HG02642 (cell line): ENCODE results near the gene TEAD3.
"Not testable (repeated sequence)": the region's sequence is repeated elsewhere in the genome, so short reads cannot be mapped to it uniquely, and the experiment has no call there.

Experiments
- ATAC-seq: cut with Tn5 transposase; IDR thresholded peaks from one replicate; pipeline ENCODE4 v1.9.1; 2021; ENCODE audit warnings: mild to moderate bottlenecking; ENCODE audit not compliant: unreplicated experiment, poor library complexity

The TEAD3 gene

GRCh38 chr6:35496841-35497570, at the start of gene TEAD3:
TEAD3 (minus strand) TSS chr6:35497079.
- ATAC-seq, result peak; percentile 37

- ATAC-seq, result no peak
Measured at GRCh38 chr6:35544769-35545361, 48.0 kb upstream of the TEAD3 start.

DNA sequence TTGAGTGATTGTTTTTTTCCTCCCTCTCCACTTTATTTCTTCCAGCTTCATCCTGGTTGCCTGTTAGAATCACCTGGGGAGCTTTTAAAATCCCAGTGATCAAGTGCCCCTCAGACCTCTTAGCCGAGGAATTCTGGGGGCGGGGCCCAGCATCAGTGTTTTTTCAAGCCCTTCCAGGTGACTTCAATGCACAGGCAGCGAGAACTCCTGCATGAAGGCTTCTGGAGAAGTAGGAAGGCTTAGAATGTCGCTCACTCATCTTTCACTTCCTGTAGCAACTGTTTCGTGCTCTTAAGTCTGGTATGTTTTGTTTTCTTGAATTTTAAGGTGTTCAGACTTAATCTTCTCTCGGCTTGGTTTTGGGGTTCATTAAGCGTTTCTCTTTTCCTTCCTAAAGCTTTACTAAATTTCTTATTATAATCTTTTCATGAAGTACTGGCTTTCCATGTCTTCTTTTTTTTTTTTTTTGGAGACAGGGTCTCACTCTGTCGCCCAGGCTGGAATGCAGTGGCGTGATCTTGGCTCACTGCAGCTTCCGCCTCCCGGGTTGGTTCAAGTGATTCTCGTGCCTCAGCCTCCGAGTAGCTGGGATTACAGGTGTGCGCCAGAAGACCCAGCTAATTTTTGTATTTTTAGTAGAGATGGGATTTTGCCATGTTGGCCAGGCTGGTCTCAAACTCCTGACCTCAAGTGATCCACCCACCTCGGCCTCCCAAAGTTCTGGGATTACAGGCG, 46.7 kb upstream of the TEAD3 start:
- no peak for ATAC-seq

DNA sequence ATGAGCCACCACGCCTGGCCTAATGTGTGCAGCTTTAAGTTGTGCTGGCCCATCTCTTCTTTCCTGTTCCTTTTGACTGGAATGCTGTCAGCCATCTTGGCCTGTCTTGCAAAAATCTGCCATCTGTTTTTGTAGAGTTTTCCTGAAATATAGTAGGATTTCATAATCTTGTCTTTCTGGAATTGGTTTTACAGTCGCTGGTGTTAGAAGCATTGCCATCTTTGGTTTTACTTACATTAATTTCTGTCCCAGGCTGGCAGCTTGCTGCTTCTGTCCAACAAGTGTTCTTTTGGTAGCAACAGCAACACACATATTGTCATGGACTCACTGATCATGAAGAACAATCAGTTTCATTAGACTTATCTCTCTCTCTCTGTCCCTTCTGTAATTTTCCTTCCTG, 45.0 kb upstream of the TEAD3 start:
- no peak for ATAC-seq

- ATAC-seq, result no peak
Measured at GRCh38 chr6:35539223-35539622, 42.3 kb upstream of the TEAD3 start.

GRCh38 chr6:35535847-35536246, 39.0 kb upstream of the TEAD3 start:
- not testable (repeated sequence) for ATAC-seq

- ATAC-seq, result no peak
Measured at GRCh38 chr6:35534407-35535170, 37.7 kb upstream of the TEAD3 start.

- ATAC-seq, result no peak
Measured at GRCh38 chr6:35533981-35534380, 37.1 kb upstream of the TEAD3 start.

GRCh38 chr6:35532126-35532525, 35.2 kb upstream of the TEAD3 start:
- ATAC-seq, result no peak

GRCh38 chr6:35524380-35525020, 27.6 kb upstream of the TEAD3 start:
- no peak for ATAC-seq

DNA sequence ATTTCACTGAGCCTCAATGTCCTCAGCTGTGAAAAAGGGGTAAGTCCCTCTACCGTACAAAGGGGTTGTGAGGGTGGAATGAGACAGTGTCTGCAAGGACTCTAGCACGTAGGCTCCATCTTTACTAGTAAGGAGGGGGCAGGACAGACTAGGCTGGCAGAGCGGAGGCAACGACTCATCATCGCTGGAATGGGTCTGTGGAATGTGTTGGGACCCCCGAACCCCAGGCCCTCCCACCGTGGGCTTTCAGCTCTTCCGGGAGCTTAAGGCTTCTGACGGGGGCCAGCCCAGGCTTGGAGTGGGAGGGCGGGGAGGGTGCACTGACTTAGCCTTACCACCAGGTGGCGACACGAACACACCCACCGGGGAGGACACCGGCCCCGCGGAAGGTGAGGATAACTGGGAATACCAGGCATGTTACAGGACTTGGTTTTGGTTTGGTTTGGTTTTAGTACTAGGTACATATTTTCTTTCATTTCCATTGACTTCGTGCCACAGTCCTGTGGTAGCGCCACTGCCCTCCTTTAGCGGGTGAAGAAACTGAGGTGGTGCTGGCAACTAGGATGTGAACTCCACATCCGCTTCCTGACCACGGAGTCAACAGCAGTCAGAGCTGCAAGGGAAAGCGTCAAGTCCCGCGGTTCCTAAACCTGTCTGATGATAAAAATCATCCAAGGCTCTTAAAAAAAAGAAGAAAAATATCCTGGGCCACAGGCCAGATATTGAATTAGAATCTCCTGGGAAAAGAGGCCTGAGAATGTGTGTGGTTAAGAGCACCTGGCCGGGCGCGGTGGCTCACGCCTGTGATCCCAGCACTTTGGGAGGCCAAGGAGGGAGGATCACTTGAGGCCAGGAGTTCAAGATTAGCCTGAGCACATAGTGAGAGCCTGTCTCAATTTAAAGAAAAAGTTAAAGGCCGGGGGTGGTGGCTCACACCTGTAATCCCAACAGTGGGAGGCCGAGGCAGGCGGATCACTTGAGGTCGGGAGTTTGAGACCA, 26.1 kb upstream of the TEAD3 start:
- ATAC-seq, result peak; percentile 64

DNA sequence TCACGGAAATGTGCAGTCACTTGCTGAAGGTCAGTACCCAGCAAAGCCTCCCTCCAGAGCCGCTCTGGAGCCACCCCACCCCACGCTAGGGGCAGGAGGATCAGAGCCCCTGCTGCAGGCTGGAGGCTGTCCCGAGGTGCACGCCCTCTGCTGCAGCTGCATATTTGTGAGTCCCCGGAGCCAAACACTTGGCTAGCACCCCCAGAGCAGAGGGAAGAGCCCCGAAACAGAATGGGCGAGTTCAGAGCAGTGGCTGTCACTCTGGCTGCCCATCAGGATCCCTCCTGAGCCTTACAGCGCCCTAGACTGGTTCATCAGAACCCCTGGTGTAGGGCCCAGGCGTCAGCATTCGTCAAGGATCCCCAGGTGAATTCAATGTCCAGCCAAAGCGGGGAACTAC, 25.3 kb upstream of the TEAD3 start:
- no peak for ATAC-seq

DNA sequence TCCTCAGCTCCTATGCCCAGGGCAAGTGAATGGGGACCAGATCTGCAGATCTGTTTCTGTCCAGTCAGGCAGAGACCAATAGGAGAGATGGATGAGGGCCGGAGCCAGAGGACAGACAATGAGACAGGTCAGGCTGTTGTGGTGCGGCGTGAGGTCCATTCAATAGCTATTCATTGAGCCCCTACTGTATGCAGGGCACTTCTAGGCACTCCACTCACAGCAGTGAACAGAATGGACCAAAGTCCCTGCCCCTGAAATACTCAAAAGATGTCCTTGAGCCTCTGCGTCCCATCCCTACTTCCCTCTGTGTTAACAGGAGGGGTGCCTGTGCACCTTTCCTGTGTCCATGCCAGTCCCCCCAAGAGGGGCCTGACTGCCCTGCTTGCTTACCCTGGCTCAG, 24.4 kb upstream of the TEAD3 start:
- no peak for ATAC-seq

GRCh38 chr6:35519313-35520015, 22.6 kb upstream of the TEAD3 start:
- no peak for ATAC-seq

GRCh38 chr6:35518566-35519312, 21.9 kb upstream of the TEAD3 start:
- ATAC-seq, result no peak

DNA sequence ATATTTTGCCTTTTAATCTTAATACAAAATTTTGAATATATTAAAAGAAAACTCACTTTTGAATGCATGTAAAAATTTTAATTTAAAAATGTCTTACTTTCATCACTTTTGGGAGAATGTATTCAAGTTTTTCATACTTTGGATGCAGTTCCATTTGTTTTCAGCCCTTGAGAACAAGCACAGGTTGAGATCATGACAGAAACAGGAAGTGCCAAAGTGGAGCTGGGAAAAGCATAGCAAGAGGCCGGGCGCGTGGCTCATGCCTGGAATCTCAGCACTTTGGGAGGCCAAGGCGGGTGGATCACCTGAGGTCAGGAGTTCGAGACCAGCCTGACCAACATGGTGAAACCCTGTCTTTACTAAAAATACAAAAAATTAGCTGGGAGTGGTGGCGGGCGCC, 21.1 kb upstream of the TEAD3 start:
- not testable (repeated sequence) for ATAC-seq

DNA sequence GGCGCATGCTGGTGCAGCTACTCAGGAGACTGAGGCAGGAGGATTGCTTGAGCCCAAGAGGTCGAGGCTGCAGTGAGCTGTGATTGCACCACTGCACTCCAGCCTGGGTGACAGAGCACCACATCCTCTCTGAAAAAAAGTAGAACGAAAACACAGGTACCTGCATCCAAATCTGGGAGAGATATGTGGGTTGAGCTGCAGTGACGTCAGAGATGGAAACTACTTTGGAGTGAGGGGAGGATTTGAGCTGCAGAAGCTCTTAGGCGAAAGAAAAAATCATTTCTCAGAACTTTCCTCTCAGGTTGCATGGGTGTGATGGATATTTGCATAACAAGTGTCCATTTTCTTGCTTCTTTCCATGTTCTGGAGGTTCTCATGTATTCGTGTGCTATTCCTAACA, 19.8 kb upstream of the TEAD3 start:
- no peak for ATAC-seq

- not testable (repeated sequence) for ATAC-seq
Measured at GRCh38 chr6:35515939-35516338, 19.1 kb upstream of the TEAD3 start.
